ENCODE data around the gene UBE2F.
"Not testable (repeated sequence)": the region's sequence is repeated elsewhere in the genome, so short reads cannot be mapped to it uniquely, and the experiment has no call there.

Gene UBE2F

GRCh38 chr2:237944302-237944701 lies 22.5 kb upstream of the UBE2F start:
- no peak for DNase-seq (ENCODE audit: low read depth, low spot score)

DNA sequence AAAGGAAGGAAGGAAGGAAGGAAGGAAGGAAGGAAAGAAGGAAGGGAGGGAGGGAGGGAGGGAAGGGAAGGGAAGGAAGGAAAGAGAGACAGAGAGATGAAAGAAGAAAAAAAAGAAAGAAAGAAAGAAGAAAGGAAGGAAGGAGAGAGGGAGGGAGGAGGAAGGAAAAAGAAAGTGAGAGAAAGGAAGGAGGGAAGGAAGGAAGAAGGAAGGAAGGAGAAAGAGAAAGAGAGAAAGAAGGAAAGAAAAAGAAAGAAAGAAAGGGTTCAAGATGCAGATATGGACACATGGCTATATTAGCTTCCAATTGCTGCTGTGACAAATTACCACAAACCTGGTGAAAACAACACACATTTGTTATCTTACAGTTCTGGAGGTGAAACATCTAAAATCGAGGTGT lies 20.4 kb upstream of the UBE2F start:
- no peak for DNase-seq (ENCODE audit: low read depth, low spot score)

DNA sequence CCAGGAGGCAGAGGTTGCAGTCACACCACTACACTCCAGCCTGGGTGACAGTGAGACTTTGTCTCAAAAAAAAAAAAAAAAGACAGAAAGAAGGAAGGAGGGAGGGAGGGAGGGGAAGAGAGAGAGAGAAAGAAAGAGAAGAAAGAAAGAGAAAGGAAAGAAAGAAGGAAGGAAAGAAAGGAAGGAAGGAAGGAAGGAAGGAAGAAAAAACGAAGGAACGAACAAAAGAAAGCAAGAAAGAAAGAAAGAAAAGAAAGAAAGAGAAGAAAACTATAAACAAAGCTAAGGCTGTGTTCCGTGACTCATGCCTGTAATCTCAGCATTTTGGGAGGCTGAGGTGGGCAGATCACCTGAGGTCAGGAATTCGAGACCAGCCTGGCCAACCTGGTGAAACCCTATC lies 15.5 kb upstream of the UBE2F start:
- DNase-seq (ENCODE audit: low read depth, low spot score) = not testable (repeated sequence)

GRCh38 chr2:237951878-237952277 lies 14.9 kb upstream of the UBE2F start:
- DNase-seq (ENCODE audit: low read depth, low spot score) = no peak

GRCh38 chr2:237952851-237953250 lies 14.0 kb upstream of the UBE2F start:
- no peak for DNase-seq (ENCODE audit: low read depth, low spot score)

DNA sequence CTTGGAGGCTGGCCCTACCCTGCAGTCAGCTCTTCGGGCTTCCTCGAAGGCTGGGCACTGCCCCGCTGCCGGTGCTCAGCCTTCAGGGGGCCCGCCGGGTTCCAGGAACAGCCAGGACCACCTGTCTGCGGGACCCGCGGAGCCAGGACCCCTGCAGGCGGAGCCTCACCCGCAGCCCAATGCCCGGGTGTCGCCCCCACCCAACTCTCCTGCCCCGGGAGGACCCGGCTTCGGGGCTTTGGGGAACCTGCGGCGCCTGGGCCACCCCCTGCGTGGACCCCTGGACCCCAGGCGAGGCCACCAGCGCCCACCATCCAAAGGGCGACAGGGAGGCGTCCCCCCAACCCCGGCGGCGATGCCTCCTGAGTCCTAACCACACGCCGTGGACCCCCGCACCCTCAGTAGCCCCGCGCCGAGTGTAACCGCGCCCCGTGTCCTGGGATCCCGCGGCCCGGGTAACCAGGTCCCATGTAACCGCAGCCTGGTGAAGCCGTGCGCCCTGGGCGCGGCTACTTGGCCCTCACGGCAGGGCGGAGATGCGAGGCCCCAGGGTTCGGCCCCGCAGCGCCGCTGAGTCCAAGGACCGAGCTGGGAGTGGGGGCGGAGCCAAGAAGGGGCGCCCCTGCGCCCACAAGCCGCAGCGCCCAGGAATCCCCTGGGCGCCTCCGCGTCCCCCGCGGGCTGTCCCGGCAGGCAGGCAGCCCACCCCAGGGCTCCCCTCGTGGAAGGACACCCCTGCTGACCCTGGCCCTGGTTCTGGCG lies 11.0 kb upstream of the UBE2F start:
- no peak for DNase-seq (ENCODE audit: low read depth, low spot score)

- DNase-seq (ENCODE audit: low read depth, low spot score) = no peak
These were observed 10.4 kb upstream of the UBE2F start for GRCh38 chr2:237956402-237956736.

GRCh38 chr2:237961637-237962036 lies 5.2 kb upstream of the UBE2F start:
- no peak for DNase-seq (ENCODE audit: low read depth, low spot score)

DNA sequence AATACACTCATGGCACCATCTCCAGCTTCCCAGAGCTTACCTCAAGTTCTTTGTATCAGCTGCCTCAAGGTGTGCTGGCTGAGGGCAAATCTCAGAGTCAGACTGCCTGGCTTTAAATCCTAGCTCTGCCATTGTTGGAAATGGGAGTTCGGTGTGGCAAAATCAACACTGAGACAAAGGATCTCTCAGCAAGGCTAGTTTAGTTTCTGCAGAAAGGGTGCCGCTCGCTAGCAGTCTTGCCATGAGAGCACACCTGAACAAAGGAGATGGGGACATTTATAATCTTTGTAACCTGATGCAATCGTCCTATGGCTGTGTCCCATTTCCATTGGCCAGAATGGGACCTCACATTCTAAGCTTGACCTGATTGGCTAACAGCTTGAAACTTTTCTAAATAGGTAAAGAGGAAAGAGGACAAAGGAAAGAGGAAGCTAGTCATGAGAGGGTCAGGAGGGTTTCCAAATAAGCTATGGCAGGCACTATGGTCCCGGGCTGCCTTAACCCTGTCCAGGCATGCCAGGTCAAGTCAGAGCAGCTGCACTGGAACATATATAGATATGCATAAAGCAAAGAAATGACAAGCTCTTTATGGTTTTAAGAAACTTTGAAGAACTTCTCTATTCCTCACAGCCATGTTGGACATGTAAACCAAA lies 4.3 kb upstream of the UBE2F start:
- DNase-seq (ENCODE audit: low read depth, low spot score) = no peak

- DNase-seq (ENCODE audit: low read depth, low spot score) = not testable (repeated sequence)
These were observed 3.3 kb upstream of the UBE2F start for GRCh38 chr2:237963490-237963991.

GRCh38 chr2:237964194-237964577 lies 2.6 kb upstream of the UBE2F start:
- DNase-seq (ENCODE audit: low read depth, low spot score) = no peak

DNA sequence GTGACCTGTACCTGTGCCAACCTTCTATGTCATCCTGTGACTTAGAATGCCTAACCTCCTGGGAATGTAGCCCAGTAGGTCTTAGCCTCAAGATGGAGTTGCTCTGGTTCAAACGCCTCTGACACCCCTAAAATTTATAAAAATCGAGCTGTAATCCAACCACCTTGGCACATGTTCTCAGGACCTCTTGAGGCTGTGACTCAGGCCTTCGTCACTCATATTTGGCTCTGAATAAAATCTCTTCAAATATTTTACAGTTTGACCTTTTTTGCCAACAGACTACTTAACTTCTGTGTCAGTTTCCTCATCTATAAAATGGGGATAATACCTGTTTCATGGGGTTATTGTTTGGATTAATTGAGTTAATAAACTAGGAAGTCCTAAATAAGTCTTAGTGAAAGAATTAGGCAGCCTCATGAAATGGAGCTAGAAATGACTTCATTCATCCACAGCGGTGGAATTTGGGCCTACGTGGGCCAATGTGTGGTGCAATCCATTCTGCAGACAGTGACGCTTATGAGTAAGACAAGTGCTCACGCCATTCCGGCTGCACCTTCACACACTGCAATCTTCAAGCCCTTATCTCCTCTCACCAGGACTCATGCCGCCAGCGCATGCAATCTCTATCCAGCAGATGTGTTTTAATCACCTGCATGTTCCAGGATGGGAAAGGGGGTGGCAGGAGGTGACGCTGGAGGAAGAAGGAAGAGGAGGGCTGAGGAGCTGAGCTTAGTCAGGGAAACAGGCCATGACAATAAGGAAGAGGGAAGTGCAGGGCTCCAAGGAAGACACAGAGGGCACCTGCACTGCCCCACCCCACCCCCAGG lies 2.0 kb upstream of the UBE2F start:
- DNase-seq (ENCODE audit: low read depth, low spot score) = no peak

DNA sequence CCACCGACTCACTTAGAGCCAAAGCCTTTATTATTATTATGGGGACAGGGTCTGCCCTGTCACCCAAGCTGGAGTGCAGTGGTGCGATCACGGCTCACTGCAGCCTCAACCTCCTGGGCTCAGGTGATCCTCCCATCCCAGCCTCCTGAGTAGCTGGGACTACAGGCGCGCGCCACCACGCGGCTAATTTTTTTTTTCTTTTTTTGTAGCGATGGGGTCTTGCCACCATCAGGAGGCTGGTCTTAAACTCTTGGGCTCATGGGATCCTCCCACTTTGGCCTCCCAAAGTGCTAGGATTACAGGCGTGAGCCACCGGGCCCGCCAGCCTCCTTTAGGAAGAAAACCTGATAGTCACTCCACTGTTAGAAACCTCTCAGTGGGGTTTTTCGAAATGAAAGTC lies 970 bp upstream of the UBE2F start:
- DNase-seq (ENCODE audit: low read depth, low spot score) = not testable (repeated sequence)

DNA sequence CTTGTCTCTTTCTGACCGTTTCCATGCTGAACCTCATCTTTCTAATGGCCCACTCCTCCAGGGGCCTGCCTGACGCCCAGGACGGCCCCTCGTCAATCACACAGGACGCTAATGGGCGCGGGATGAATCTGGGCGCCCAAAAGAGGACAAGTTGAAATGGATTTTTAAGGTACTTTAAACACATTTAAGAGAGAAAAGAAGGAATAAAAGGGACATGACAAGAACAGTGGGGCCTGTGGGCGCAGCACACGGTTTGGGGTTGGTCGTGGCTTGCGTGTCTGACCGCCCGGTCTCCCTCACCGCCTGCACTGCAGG lies 607 bp upstream of the UBE2F start:
- no peak for DNase-seq (ENCODE audit: low read depth, low spot score)

- DNase-seq (ENCODE audit: low read depth, low spot score) = no peak
These were observed 693 bp downstream of the UBE2F start for GRCh38 chr2:237967463-237967951.

GRCh38 chr2:237968048-237968862 lies 1.4 kb downstream of the UBE2F start:
- DNase-seq (ENCODE audit: low read depth, low spot score) = peak; percentile 20

DNA sequence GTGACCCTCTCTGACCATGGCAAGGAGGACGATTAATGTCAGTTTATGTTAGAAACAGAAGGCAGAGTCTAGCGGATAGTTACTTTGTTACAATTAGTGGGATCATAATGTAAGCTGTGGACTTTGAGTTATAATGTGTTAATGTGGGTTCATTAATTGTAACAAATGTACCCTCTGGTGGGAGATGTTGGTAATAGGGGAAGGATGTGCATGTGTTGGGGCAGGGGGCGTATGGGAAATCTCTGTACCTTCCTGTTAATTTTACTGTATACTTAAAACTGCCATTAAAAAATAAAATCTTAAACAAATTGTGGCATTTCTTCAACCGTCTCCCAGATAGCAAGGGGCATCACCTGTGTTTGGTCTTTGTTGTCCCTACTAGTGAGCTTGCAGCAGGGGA lies 4.8 kb downstream of the UBE2F start:
- DNase-seq (ENCODE audit: low read depth, low spot score) = no peak

- DNase-seq (ENCODE audit: low read depth, low spot score) = no peak
These were observed 5.4 kb downstream of the UBE2F start for GRCh38 chr2:237972211-237972610.

DNA sequence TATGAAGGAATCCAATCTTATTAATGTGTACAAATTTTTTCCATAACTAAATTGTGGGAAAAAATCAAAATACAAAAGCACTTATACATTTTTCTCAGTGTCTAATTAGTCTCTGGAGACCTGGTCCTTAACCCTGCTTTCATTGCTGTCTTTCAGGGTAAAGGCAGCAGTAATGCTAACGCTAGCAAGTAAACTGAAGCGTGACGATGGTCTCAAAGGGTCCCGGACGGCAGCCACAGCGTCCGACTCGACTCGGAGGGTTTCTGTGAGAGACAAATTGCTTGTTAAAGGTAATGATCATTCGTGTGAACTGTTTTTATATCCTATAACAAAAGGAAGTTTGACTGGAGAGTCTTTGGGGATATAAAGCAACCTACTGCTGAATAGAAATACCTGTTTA lies 6.1 kb downstream of the UBE2F start:
- no peak for DNase-seq (ENCODE audit: low read depth, low spot score)

GRCh38 chr2:237977380-237977779 lies 10.6 kb downstream of the UBE2F start:
- DNase-seq (ENCODE audit: low read depth, low spot score) = no peak

GRCh38 chr2:237978058-237978712 lies 11.4 kb downstream of the UBE2F start:
- no peak for DNase-seq (ENCODE audit: low read depth, low spot score)

All from activated CD4-positive, CD25-positive, alpha-beta regulatory T cell treated with anti-CD3 and anti-CD28 coated beads, Interleukin-2, amount 50 U/mL, for 16 hours (primary cell).